Measurements from ENCODE around the gene RPL35A. TPM values are rescaled to one million over a fixed set of nuclear protein-coding genes. Genes with fewer than 3 reads are reported as not detected.

RPL35A gene
- total RNA-seq, 6 experiments from 2014 or later: 832 to 1,041 (median 991) TPM

DNA sequence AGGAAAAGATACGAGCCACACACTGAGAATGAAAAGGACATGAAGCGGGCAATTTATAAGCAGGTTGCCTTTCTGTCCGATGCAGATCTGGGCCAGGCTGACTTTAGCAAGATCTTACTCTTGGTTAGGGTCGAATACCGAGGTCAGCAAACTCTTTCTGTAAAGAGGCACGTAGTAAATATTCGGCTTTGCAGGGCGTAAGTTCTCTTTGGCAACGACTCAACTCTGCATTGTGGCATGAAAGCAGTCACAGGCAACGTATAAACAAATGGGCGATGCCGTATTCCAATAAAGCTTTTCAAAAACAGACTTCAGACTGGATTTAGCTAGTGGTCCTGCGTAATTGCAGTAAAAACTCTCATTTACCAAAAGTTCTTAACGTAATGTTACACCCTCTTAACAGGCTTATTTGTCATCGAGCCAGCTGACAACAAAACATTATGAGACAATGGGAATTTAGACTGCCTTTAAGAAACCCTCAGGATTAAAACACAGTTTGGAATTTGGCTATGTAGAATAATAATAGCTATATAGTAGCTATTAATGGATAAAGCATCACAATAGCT lies 13.1 kb upstream of the RPL35A start:
- no peaks in the 10 kb centered on the region for H3K9me3 Mint-ChIP-seq
- no peak overlapping the region for H3K27ac Mint-ChIP-seq
- no peak for DNase-seq
- no peak overlapping the region for H3K4me3 Mint-ChIP-seq
- no peak for TF ChIP-seq CTCF (IDR thresholded peaks at IDR 0.05)
- H3K4me1 Mint-ChIP-seq (ENCODE audit: low read depth): no peaks in the 10 kb centered on the region
- no peaks in the 10 kb centered on the region for H3K27me3 Mint-ChIP-seq (ENCODE audit: insufficient read depth)
- H3K36me3 Mint-ChIP-seq (ENCODE audit: low read depth): no peaks in the 10 kb centered on the region

DNA sequence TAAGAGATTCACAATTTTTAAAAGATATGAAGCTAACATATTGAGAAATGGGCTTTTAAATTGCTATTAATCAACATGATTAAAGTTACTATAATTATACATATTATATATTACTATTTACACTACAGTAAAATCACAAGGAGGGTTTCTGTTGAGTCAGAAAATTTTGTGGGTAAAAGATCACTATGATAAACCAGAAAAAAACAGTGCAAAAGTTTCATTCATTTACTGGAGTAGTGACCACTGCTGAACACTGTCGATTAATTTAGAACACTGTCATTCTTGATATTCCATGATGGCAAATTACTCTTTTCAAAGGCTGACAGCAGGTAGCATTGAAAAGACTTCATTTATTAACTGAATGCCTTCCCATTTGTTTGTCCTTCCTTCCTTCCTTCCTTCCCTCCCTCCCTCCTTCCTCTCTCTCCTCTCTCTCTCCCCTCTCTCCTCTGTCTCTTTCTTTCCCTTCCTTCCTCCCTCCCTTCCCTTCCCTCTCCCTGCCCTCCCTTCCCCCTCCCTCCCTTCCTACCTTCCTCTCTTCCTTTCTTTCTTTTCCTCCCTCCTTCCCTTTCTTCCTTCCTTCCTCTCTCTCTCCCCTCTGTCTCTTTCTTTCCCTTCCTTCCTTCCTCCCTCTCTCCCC lies 9.1 kb upstream of the RPL35A start:
- no peaks in the 10 kb centered on the region for H3K4me1 Mint-ChIP-seq (ENCODE audit: low read depth)

GRCh38 chr3:197942956-197943556 lies 6.9 kb upstream of the RPL35A start:
- no peak overlapping the region for H3K4me3 Mint-ChIP-seq

More for the DNA sequence above, 9.1 kb upstream of the RPL35A start:
- Mint-ChIP-seq H3K27me3 (ENCODE audit: insufficient read depth) (no peaks in the 10 kb centered on the region; the same call in 1 of the 2 replicates), H3K4me3 (no peak overlapping the region), H3K9me3 (no peaks in the 10 kb centered on the region), H3K27ac (no peak overlapping the region), H3K36me3 (ENCODE audit: low read depth) (no peaks in the 10 kb centered on the region)
- no peak for DNase-seq
- TF ChIP-seq CTCF (IDR thresholded peaks at IDR 0.05): no peak

DNA sequence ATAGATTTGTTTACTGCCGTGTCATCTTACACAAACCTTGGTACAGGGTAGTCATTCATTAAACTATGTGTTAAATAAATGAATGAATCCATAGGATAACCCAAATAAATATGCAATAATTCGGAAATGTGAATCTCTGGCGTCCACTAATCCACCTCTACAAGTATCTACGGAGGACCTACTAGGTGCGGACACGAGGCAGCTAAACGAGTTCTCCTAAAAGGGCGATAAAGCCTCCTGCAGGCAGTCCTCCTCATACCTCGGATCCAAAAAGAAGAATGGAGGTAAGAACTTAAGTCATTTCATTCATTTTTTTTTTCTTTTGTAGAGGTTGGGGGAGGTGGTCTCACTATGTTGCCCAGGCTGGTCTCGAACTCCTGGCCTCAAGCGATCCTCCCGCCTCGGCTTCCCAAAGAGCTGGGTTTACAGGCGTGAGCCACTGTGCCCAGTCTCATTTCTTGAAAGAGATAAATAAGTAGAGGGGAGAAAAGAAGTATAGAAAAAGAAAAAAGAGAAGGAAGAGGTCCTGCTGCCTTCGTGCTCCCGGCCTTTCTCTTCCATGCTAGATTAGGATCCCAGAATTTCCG lies 706 bp upstream of the RPL35A start:
- DNase-seq: no peak
- Mint-ChIP-seq H3K4me3 (peak overlapping the region; percentile 98), H3K4me1 (ENCODE audit: low read depth) (peaks cover 36% of the 10 kb centered on the region), H3K9me3 (peaks cover 4% of the 10 kb centered on the region; the same call in 1 of the 2 replicates), H3K36me3 (ENCODE audit: low read depth) (peaks cover 34% of the 10 kb centered on the region), H3K27ac (peak overlapping the region; percentile 99), H3K27me3 (ENCODE audit: insufficient read depth) (peaks cover 9% of the 10 kb centered on the region; the same call in 1 of the 2 replicates)
- TF ChIP-seq CTCF (IDR thresholded peaks at IDR 0.05): no peak

More at GRCh38 chr3:197942956-197943556, 6.9 kb upstream of the RPL35A start:
- H3K27me3 Mint-ChIP-seq (ENCODE audit: insufficient read depth): no peaks in the 10 kb centered on the region; the same call in 1 of the 2 replicates
- H3K9me3 Mint-ChIP-seq: no peaks in the 10 kb centered on the region
- H3K4me1 Mint-ChIP-seq (ENCODE audit: low read depth): no peaks in the 10 kb centered on the region
- peak; percentile 89 for TF ChIP-seq CTCF (IDR thresholded peaks at IDR 0.05)
- H3K27ac Mint-ChIP-seq: no peak overlapping the region
- DNase-seq: peak; percentile 43
- H3K36me3 Mint-ChIP-seq (ENCODE audit: low read depth): no peaks in the 10 kb centered on the region

- DNase-seq: no peak
- Mint-ChIP-seq H3K36me3 (ENCODE audit: low read depth) (peaks cover 46% of the 10 kb centered on the region), H3K4me1 (ENCODE audit: low read depth) (peaks cover 42% of the 10 kb centered on the region), H3K4me3 (peak overlapping the region; percentile 98), H3K27me3 (ENCODE audit: insufficient read depth) (peaks cover 9% of the 10 kb centered on the region; the same call in 1 of the 2 replicates), H3K27ac (peak overlapping the region; percentile 99), H3K9me3 (peaks cover 4% of the 10 kb centered on the region; the same call in 1 of the 2 replicates)
- TF ChIP-seq CTCF (IDR thresholded peaks at IDR 0.05): no peak
These were observed 679 bp downstream of the RPL35A start for GRCh38 chr3:197950677-197951061.

Measured in HFFc6 (cell line).